Loucy (cell line): ENCODE data around the gene ATG4A.

Experiments used
- EZH2phosphoT487 ChIP-seq: fragments of 200-600 bp; IDR thresholded peaks from 2 replicates; pipeline ENCODE4 v1.6.1; 2018; ENCODE audit warnings: antibody characterized with exemption, mild to moderate bottlenecking, moderate library complexity, borderline replicate concordance
- TF ChIP-seq, protein P1 (sequence below): fragments of 200-600 bp; sonication (generic); conservative IDR thresholded peaks from 2 replicates; pipeline ENCODE4 v1.5.1; 2014; ENCODE audit warnings: mild to moderate bottlenecking, antibody characterized with exemption, low read length

GRCh38 chrX:108072746-108073145, 18.8 kb upstream of the ATG4A start:
- TF ChIP-seq, protein P1, sequence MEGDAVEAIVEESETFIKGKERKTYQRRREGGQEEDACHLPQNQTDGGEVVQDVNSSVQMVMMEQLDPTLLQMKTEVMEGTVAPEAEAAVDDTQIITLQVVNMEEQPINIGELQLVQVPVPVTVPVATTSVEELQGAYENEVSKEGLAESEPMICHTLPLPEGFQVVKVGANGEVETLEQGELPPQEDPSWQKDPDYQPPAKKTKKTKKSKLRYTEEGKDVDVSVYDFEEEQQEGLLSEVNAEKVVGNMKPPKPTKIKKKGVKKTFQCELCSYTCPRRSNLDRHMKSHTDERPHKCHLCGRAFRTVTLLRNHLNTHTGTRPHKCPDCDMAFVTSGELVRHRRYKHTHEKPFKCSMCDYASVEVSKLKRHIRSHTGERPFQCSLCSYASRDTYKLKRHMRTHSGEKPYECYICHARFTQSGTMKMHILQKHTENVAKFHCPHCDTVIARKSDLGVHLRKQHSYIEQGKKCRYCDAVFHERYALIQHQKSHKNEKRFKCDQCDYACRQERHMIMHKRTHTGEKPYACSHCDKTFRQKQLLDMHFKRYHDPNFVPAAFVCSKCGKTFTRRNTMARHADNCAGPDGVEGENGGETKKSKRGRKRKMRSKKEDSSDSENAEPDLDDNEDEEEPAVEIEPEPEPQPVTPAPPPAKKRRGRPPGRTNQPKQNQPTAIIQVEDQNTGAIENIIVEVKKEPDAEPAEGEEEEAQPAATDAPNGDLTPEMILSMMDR, result no peak
- TF ChIP-seq EZH2phosphoT487, result no peak
